Panc1 (cell line): Measurements from ENCODE around the gene SLC12A4.

Source experiments
- POLR2AphosphoS5 ChIP-seq: IDR thresholded peaks from 2 replicates; pipeline ENCODE4 v1.6.1; 2012; ENCODE audit warnings: mild to moderate bottlenecking, low read depth, low read length, moderate library complexity
- TCF7L2 ChIP-seq: IDR thresholded peaks from 2 replicates; pipeline ENCODE4 v1.6.1; 2011; ENCODE audit warnings: mild to moderate bottlenecking, low read depth, low read length, inconsistent platforms
- TF ChIP-seq, protein P1 (sequence below): fragments of 450-650 bp; IDR thresholded peaks from 2 replicates; pipeline ENCODE4 v1.5.1; 2017; ENCODE audit warnings: mild to moderate bottlenecking
- TF ChIP-seq, protein P2 (sequence below), 2 experiments: IDR thresholded peaks; 2 replicates each; pipeline ENCODE4 v1.6.1; 2011 to 2012; ENCODE audit warnings: low read depth in 2 of 2, control low read depth in 1 of 2, low read length in 1 of 2, mild to moderate bottlenecking in 1 of 2, moderate library complexity in 1 of 2; ENCODE audit not compliant: insufficient read depth in 1 of 2

DNA sequence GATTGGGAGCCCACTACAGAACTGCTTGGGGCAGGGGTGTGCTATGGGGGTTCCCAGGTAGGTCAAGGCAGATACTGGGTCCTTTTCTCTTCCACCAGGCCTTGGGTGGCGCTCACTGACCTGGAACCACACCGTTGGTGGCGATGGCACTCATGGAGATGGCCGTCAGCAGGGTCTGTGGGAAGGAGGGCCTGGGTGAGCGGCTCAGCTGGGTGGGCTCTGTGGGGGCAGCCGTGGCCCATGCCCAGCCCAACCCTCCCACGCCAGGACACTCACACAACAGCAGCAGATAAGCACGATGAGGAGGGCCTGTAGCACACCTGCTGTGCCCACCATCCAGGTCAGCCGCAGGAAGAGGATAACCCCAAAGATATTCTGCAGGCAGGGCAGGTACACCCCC is 10.8 kb downstream of the SLC12A4 start:
- TF ChIP-seq, protein P1, sequence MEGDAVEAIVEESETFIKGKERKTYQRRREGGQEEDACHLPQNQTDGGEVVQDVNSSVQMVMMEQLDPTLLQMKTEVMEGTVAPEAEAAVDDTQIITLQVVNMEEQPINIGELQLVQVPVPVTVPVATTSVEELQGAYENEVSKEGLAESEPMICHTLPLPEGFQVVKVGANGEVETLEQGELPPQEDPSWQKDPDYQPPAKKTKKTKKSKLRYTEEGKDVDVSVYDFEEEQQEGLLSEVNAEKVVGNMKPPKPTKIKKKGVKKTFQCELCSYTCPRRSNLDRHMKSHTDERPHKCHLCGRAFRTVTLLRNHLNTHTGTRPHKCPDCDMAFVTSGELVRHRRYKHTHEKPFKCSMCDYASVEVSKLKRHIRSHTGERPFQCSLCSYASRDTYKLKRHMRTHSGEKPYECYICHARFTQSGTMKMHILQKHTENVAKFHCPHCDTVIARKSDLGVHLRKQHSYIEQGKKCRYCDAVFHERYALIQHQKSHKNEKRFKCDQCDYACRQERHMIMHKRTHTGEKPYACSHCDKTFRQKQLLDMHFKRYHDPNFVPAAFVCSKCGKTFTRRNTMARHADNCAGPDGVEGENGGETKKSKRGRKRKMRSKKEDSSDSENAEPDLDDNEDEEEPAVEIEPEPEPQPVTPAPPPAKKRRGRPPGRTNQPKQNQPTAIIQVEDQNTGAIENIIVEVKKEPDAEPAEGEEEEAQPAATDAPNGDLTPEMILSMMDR = no peak
- no peak for TF ChIP-seq POLR2AphosphoS5
- TF ChIP-seq TCF7L2 = no peak
- TF ChIP-seq, protein P2, sequence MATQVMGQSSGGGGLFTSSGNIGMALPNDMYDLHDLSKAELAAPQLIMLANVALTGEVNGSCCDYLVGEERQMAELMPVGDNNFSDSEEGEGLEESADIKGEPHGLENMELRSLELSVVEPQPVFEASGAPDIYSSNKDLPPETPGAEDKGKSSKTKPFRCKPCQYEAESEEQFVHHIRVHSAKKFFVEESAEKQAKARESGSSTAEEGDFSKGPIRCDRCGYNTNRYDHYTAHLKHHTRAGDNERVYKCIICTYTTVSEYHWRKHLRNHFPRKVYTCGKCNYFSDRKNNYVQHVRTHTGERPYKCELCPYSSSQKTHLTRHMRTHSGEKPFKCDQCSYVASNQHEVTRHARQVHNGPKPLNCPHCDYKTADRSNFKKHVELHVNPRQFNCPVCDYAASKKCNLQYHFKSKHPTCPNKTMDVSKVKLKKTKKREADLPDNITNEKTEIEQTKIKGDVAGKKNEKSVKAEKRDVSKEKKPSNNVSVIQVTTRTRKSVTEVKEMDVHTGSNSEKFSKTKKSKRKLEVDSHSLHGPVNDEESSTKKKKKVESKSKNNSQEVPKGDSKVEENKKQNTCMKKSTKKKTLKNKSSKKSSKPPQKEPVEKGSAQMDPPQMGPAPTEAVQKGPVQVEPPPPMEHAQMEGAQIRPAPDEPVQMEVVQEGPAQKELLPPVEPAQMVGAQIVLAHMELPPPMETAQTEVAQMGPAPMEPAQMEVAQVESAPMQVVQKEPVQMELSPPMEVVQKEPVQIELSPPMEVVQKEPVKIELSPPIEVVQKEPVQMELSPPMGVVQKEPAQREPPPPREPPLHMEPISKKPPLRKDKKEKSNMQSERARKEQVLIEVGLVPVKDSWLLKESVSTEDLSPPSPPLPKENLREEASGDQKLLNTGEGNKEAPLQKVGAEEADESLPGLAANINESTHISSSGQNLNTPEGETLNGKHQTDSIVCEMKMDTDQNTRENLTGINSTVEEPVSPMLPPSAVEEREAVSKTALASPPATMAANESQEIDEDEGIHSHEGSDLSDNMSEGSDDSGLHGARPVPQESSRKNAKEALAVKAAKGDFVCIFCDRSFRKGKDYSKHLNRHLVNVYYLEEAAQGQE (IDR thresholded peaks at IDR 0.05; ENCODE audit: insufficient read depth in 1 of 2, low read depth in 2 of 2, low read length in 1 of 2) = no peak
